Tibial artery (tissue), 4 donors: ENCODE results near the gene TSPAN3.

ENCODE experiments used
- DNase-seq, 2 donors: peaks; one replicate each; pipeline ENCODE4 v3.0.0-alpha.2; 2019
- H3K27ac ChIP-seq, 2 donors: fragments of 200-600 bp; sonication (generic) in 1 of 2; 1 replicate in 1 of 2; 2 replicates in 1 of 2; pipeline ENCODE4 v1.5.1; 2018 to 2019; ENCODE audit warnings: mild to moderate bottlenecking in 1 of 2
- H3K27me3 ChIP-seq, 2 donors: fragments of 200-600 bp; sonication (generic) in 1 of 2; one replicate each; pipeline versions ENCODE4 v1.5.1 to v1.6.0; 2016 to 2019
- H3K36me3 ChIP-seq, 3 donors: fragments of 200-600 bp; sonication (generic) in 2 of 3; one replicate each; pipeline ENCODE4 v1.5.1; 2016 to 2019; ENCODE audit warnings: mild to moderate bottlenecking in 2 of 3
- H3K4me1 ChIP-seq, 4 donors: fragments of 200-600 bp; sonication (generic) in 2 of 4; 1 replicate in 3 of 4; 2 replicates in 1 of 4; pipeline ENCODE4 v1.5.1; 2016 to 2019
- H3K4me3 ChIP-seq, 2 donors: fragments of 200-600 bp; sonication (generic) in 1 of 2; 1 replicate in 1 of 2; 2 replicates in 1 of 2; pipeline ENCODE4 v1.5.1; 2018 to 2019; ENCODE audit warnings: mild to moderate bottlenecking in 2 of 2
- H3K9me3 ChIP-seq, 3 donors: fragments of 200-600 bp; sonication (generic) in 1 of 3; one replicate each; pipeline ENCODE4 v1.5.1; 2016 to 2019
- intact Hi-C: fragments of 100-400 bp; cut with DNase I; formaldehyde crosslinking; loops from one replicate; pipeline ENCODE4 v1.15.0; 2023; ENCODE audit warnings: low total_unique reads
- TF ChIP-seq, protein P1 (sequence below), 2 experiments: fragments of 200-600 bp in 1 of 2; fragments of 450-650 bp in 1 of 2; IDR thresholded peaks; one replicate each; pipeline ENCODE4 v1.5.1; 2017 to 2019; ENCODE audit warnings: antibody characterized with exemption in 2 of 2, mild to moderate bottlenecking in 1 of 2, moderate library complexity in 1 of 2

TSPAN3 gene

DNA sequence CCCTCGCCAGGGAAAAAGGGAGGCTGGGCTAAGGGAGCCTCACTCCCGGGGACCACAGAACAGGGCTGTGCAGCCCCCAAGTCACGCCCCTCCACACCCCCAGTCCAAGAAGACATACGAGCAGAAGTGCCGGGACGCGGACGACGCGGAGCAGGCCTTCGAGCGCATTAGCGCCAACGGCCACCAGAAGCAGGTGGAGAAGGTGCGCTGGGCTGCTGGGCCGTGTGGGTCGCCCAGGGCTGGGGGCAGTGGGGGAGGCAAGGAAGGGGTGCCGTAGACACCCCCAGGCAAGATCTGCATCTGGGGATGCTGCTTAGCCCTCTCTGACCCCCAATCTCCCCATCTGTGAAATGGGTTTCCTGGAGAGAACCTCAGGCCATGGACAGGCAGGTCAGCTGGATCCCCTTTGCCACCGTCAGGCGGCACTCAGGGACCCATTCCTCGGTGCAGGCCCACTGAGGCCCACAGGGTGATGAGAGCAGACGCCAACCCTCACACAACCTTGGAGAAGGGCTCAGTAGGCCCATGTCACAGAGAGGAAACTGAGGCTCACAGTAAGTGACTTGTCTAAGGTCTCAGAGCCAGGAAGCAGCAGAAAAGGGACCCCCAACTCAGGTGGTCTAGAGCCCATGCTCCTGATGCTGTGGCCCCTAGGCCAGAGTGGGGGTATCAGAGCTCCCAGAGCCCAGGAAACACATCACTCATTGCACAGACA, 42.3 kb downstream of the TSPAN3 start:
- H3K27me3 ChIP-seq, result peaks cover 0 to 29% of the 10 kb centered on the region in 2 donors
- intact Hi-C loops, result no loop called here
- H3K9me3 ChIP-seq, result no peaks in the 10 kb centered on the region
- no peaks in the 10 kb centered on the region for H3K36me3 ChIP-seq
- DNase-seq, result peak; percentile 8 to 58
- TF ChIP-seq, protein P1, sequence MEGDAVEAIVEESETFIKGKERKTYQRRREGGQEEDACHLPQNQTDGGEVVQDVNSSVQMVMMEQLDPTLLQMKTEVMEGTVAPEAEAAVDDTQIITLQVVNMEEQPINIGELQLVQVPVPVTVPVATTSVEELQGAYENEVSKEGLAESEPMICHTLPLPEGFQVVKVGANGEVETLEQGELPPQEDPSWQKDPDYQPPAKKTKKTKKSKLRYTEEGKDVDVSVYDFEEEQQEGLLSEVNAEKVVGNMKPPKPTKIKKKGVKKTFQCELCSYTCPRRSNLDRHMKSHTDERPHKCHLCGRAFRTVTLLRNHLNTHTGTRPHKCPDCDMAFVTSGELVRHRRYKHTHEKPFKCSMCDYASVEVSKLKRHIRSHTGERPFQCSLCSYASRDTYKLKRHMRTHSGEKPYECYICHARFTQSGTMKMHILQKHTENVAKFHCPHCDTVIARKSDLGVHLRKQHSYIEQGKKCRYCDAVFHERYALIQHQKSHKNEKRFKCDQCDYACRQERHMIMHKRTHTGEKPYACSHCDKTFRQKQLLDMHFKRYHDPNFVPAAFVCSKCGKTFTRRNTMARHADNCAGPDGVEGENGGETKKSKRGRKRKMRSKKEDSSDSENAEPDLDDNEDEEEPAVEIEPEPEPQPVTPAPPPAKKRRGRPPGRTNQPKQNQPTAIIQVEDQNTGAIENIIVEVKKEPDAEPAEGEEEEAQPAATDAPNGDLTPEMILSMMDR (IDR thresholded peaks at IDR 0.05), result no peak
- peak overlapping the region in 1 of 2 donors; percentile 18 for H3K4me3 ChIP-seq
- no peak overlapping the region for H3K27ac ChIP-seq
- peaks cover 0 to 12% (median 6%) of the 10 kb centered on the region in 4 donors for H3K4me1 ChIP-seq

DNA sequence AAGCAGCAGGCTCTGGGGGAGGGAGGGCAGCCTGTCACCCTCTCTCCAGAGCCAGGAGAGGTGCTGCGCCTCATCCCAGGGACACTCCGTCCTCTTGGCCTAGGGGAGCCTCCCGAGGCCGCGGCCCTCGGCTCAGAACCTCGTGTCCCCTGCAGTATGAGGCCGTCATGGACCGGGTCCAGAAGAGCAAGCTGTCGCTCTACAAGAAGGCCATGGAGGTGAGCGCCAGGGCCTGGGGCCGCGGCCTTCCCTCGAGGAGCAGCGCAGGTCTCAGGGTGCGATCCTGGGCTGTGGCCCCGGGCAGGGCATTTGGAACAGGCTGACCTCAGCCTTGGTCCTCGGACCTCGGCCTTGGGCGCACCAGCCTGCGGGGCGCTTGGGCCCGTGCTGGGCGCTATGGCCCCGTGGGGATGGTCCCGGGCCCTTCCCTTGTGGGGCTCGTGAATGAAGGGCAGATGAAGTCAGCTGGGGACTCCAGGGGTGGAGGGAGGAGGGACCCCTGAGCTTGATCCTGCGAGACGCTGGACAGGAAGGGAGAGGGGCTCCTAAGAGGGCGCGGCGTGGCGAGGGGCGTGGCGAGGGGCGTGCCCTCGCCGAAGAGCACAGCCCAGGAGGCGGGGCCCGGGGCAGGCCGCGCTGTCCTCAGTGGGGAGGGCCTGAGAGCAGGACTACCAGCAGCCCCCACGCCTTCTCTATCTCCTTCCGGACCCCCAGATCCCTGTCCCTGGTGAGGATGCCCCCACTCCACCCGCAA, 43.0 kb downstream of the TSPAN3 start:
- TF ChIP-seq, protein P1 (IDR thresholded peaks at IDR 0.05), result no peak
- no peaks in the 10 kb centered on the region for H3K9me3 ChIP-seq
- no peaks in the 10 kb centered on the region for H3K36me3 ChIP-seq
- peak; percentile 16 to 60 for DNase-seq
- peaks cover 0 to 12% (median 6%) of the 10 kb centered on the region in 4 donors for H3K4me1 ChIP-seq
- intact Hi-C loops, result no loop called here
- peak overlapping the region in 1 of 2 donors; percentile 18 for H3K4me3 ChIP-seq
- H3K27ac ChIP-seq, result no peak overlapping the region
- peaks cover 0 to 29% of the 10 kb centered on the region in 2 donors for H3K27me3 ChIP-seq

DNA sequence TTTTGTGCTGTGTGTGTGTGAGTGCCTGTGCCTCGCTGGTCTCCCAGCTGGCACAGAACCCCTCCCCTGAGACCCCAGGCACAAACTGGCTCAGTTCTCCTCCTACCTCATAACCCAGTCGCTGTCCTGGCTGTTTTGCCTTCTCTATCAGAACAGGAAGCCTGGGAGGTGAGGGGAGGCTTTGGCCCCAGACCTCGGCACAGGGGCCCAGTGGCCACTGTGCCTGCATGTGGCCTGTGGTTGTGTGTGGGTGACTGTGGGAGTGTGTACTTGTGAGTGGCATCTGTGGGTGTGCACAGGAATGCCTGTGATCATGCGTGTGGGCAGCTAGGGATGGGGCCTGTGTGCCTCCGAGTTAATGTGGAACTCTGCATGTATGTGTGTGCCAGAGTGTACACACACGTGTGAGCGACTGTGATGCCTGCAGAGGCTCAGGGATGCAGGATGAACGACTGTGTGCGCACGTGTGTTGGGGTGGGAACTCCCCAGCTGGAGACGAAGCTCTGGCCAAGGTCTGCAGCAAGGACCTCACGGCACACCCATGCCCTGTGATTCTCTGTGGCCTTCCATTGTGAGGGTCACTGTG, 43.7 kb downstream of the TSPAN3 start:
- DNase-seq, result peak; percentile 17 to 44
- Histone ChIP-seq H3K9me3 (no peaks in the 10 kb centered on the region), H3K4me3 (no peak overlapping the region), H3K27me3 (peaks cover 0 to 27% of the 10 kb centered on the region in 2 donors), H3K4me1 (peaks cover 0 to 12% (median 6%) of the 10 kb centered on the region in 4 donors), H3K27ac (no peak overlapping the region), H3K36me3 (no peaks in the 10 kb centered on the region)
- intact Hi-C loops, result no loop called here
- TF ChIP-seq, protein P1 (IDR thresholded peaks at IDR 0.05), result no peak

DNA sequence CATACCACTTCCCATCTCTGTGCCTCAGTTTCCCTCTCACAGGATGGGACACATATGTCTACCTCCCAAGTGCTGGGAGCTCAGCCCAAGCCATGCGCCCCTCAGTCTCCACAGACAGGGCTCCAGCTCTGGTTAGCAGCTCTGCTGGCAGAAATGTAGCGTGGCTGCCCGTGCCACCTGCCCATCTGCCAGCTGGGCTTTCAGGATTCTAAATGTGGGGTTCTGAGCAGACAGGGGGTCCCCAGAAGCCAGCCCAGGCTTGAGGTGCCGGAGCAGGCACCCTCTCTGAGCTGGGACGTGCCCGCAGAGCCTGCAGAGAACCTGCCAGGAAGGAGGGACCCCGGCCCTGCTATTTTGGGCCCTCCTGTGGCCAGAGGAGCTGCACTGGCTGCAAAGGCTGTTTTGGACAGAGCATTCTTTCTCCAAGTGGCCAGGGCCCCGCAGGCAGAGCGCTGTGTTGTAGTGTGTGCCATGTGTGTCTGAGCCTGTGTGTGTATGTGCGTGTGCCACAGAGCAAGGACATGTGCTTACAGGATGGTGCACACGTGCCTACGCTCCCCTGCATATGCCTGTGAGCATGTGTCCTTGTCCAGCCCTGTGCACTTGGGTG, 44.3 kb downstream of the TSPAN3 start:
- Histone ChIP-seq H3K9me3 (no peaks in the 10 kb centered on the region), H3K36me3 (no peaks in the 10 kb centered on the region), H3K4me1 (peaks cover 0 to 12% (median 6%) of the 10 kb centered on the region in 4 donors), H3K27ac (no peak overlapping the region), H3K4me3 (no peak overlapping the region), H3K27me3 (peaks cover 0 to 22% of the 10 kb centered on the region in 2 donors)
- intact Hi-C loops, result no loop called here
- DNase-seq, result peak; percentile 13 to 63
- TF ChIP-seq, protein P1 (IDR thresholded peaks at IDR 0.05), result no peak

DNA sequence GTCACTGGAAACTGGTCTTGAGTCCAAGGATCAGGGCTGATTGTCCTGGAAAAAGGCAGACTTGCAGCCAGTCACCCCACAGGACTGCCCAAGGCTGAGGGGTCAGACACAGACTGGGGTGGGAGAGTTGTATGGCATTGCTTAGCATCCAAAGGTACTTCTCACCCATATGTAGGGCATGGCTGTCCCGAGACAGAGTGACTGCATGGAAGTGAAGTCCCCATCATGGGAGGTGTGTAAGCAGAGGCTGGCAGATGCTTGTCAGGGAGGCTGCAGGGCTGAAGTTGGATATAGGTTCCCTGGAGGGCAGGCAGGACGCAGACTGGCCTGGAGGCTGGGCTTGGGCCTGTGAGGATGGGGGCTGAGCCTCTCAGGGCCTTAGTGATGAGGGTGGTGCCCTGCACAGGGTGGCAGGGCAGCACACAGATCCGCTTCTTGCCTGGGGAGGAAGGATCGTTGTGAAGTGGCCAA, 44.9 kb downstream of the TSPAN3 start:
- Histone ChIP-seq H3K4me3 (no peak overlapping the region), H3K36me3 (no peaks in the 10 kb centered on the region), H3K4me1 (peaks cover 0 to 12% (median 6%) of the 10 kb centered on the region in 4 donors), H3K27me3 (peaks cover 0 to 22% of the 10 kb centered on the region in 2 donors), H3K27ac (no peak overlapping the region), H3K9me3 (no peaks in the 10 kb centered on the region)
- peak in 1 of 2 donors; percentile 56 for DNase-seq
- intact Hi-C loops, result no loop called here
- TF ChIP-seq, protein P1 (IDR thresholded peaks at IDR 0.05), result no peak
